Vagina (tissue), 2 donors: ENCODE results near the gene ZNF276. TPM values are rescaled to one million over a fixed set of nuclear protein-coding genes. Genes with fewer than 3 reads are reported as not detected.
"Not testable (repeated sequence)": the region's sequence is repeated elsewhere in the genome, so short reads cannot be mapped to it uniquely, and the experiment has no call there.

Source experiments
- DNase-seq, 2 donors: peaks; one replicate each; pipeline ENCODE4 v3.0.0-alpha.2; 2017; ENCODE audit errors: extremely low spot score in 2 of 2
- H3K27ac ChIP-seq: fragments of 200-600 bp; sonication (generic); one replicate; pipeline ENCODE4 v1.5.1; 2019
- H3K27me3 ChIP-seq: fragments of 200-600 bp; sonication (generic); one replicate; pipeline ENCODE4 v1.5.1; 2019
- H3K36me3 ChIP-seq, 2 donors: fragments of 200-600 bp; sonication (generic); one replicate each; pipeline ENCODE4 v1.5.1; 2017 to 2019
- H3K4me1 ChIP-seq: fragments of 200-600 bp; sonication (generic); one replicate; pipeline ENCODE4 v1.5.1; 2019
- H3K4me3 ChIP-seq, 2 donors: fragments of 200-600 bp; sonication (generic); 1 replicate in 1 of 2; 2 replicates in 1 of 2; pipeline ENCODE4 v1.5.1; 2016 to 2019
- H3K9me3 ChIP-seq: fragments of 200-600 bp; sonication (generic); one replicate; pipeline ENCODE4 v1.5.1; 2019
- CTCF ChIP-seq, 3 experiments: fragments of 450-650 bp in 2 of 3; fragments of 200-600 bp in 1 of 3; sonication (generic) in 1 of 3; IDR thresholded peaks; one replicate each; pipeline ENCODE4 v1.5.1; 2017 to 2019; ENCODE audit warnings: antibody characterized with exemption in 3 of 3, mild to moderate bottlenecking in 2 of 3, moderate library complexity in 2 of 3
- POLR2A ChIP-seq, 2 donors: fragments of 450-650 bp; IDR thresholded peaks; one replicate each; pipeline ENCODE4 v1.6.1; 2017; ENCODE audit warnings: antibody characterized with exemption in 2 of 2, mild to moderate bottlenecking in 2 of 2, moderate library complexity in 2 of 2
- POLR2AphosphoS5 ChIP-seq, 2 donors: sonication (generic); formaldehyde crosslinking; IDR thresholded peaks; one replicate each; pipeline ENCODE4 v1.9.0; 2017; ENCODE audit warnings: antibody characterized with exemption in 2 of 2, mild to moderate bottlenecking in 2 of 2, low read depth in 1 of 2; ENCODE audit not compliant: insufficient read depth in 1 of 2
- intact Hi-C: fragments of 100-400 bp; cut with DNase I; formaldehyde crosslinking; loops from one replicate; pipeline ENCODE4 v1.15.1; 2023
- total RNA-seq: library from RNA; depleted of rRNA; stranded (reverse); fragments of >200 nt; gene quantifications from one replicate; pipeline ENCODE4 v1.2.3, GENCODE V29; 2016

Gene ZNF276
- total RNA-seq, 1 donor from 2014 or later: 57.0 TPM

- Histone ChIP-seq H3K4me3 (peak overlapping the region in 1 of 2 donors; percentile 12), H3K27ac (no peak overlapping the region), H3K27me3 (no peaks in the 10 kb centered on the region), H3K9me3 (no peaks in the 10 kb centered on the region), H3K36me3 (no peaks in the 10 kb centered on the region), H3K4me1 (no peaks in the 10 kb centered on the region)
- DNase-seq: no peak
- TF ChIP-seq CTCF (IDR thresholded peaks at IDR 0.05) (no peak), POLR2A (IDR thresholded peaks at IDR 0.05) (no peak), POLR2AphosphoS5 (IDR thresholded peaks at IDR 0.05; ENCODE audit: insufficient read depth in 1 of 2, low read depth in 1 of 2) (no peak)
- intact Hi-C loops: no loop called here
Measured at GRCh38 chr16:89761304-89761922, 40.1 kb downstream of the ZNF276 start.

- Histone ChIP-seq H3K27me3 (no peaks in the 10 kb centered on the region), H3K36me3 (no peaks in the 10 kb centered on the region), H3K4me3 (no peak overlapping the region), H3K27ac (no peak overlapping the region), H3K4me1 (no peaks in the 10 kb centered on the region), H3K9me3 (no peaks in the 10 kb centered on the region)
- intact Hi-C loops: no loop called here
- DNase-seq: no peak
- no peak for TF ChIP-seq POLR2AphosphoS5 (IDR thresholded peaks at IDR 0.05; ENCODE audit: insufficient read depth in 1 of 2, low read depth in 1 of 2)
- TF ChIP-seq POLR2A (IDR thresholded peaks at IDR 0.05): no peak
- no peak for TF ChIP-seq CTCF (IDR thresholded peaks at IDR 0.05)
Measured at GRCh38 chr16:89764711-89765201, 43.4 kb downstream of the ZNF276 start.

- intact Hi-C loops: no loop called here
- Histone ChIP-seq H3K4me1 (no peaks in the 10 kb centered on the region), H3K27ac (no peak overlapping the region), H3K27me3 (no peaks in the 10 kb centered on the region), H3K9me3 (no peaks in the 10 kb centered on the region), H3K36me3 (no peaks in the 10 kb centered on the region), H3K4me3 (no peak overlapping the region)
- DNase-seq: no peak
- TF ChIP-seq POLR2AphosphoS5 (IDR thresholded peaks at IDR 0.05; ENCODE audit: insufficient read depth in 1 of 2, low read depth in 1 of 2) (no peak), POLR2A (IDR thresholded peaks at IDR 0.05) (no peak), CTCF (IDR thresholded peaks at IDR 0.05) (no peak)
Measured at GRCh38 chr16:89765292-89765830, 44.0 kb downstream of the ZNF276 start.

GRCh38 chr16:89770367-89770766, 49.0 kb downstream of the ZNF276 start:
- no peaks in the 10 kb centered on the region for H3K27me3 ChIP-seq
- TF ChIP-seq POLR2A (IDR thresholded peaks at IDR 0.05) (no peak), CTCF (IDR thresholded peaks at IDR 0.05) (no peak), POLR2AphosphoS5 (IDR thresholded peaks at IDR 0.05; ENCODE audit: insufficient read depth in 1 of 2, low read depth in 1 of 2) (no peak)
- intact Hi-C loops: no loop called here
- H3K36me3 ChIP-seq: no peaks in the 10 kb centered on the region
- no peaks in the 10 kb centered on the region for H3K9me3 ChIP-seq
- no peaks in the 10 kb centered on the region for H3K4me1 ChIP-seq
- H3K4me3 ChIP-seq: no peak overlapping the region
- DNase-seq: no peak
- H3K27ac ChIP-seq: no peak overlapping the region

GRCh38 chr16:89775223-89775622, 53.9 kb downstream of the ZNF276 start:
- TF ChIP-seq CTCF (IDR thresholded peaks at IDR 0.05) (no peak), POLR2AphosphoS5 (IDR thresholded peaks at IDR 0.05; ENCODE audit: insufficient read depth in 1 of 2, low read depth in 1 of 2) (no peak), POLR2A (IDR thresholded peaks at IDR 0.05) (no peak)
- no peak for DNase-seq
- no peak overlapping the region for H3K4me3 ChIP-seq
- no peaks in the 10 kb centered on the region for H3K4me1 ChIP-seq
- no peaks in the 10 kb centered on the region for H3K36me3 ChIP-seq
- H3K9me3 ChIP-seq: no peaks in the 10 kb centered on the region
- H3K27ac ChIP-seq: no peak overlapping the region
- no peaks in the 10 kb centered on the region for H3K27me3 ChIP-seq
- intact Hi-C loops: no loop called here

- intact Hi-C loops, H3K9me3 ChIP-seq: not testable (repeated sequence)
Measured at GRCh38 chr16:89778211-89778610, 56.9 kb downstream of the ZNF276 start.

More at GRCh38 chr16:89778211-89778610, 56.9 kb downstream of the ZNF276 start:
- not testable (repeated sequence) for H3K36me3 ChIP-seq, H3K27ac ChIP-seq, H3K4me3 ChIP-seq, H3K27me3 ChIP-seq, H3K4me1 ChIP-seq, DNase-seq
